ENCODE data around the gene BBX.

The BBX gene

GRCh38 chr3:107599772-107600145 is 77.0 kb downstream of the BBX start:
- no peak for DNase-seq (ENCODE audit: low read depth in 2 of 2)

DNA sequence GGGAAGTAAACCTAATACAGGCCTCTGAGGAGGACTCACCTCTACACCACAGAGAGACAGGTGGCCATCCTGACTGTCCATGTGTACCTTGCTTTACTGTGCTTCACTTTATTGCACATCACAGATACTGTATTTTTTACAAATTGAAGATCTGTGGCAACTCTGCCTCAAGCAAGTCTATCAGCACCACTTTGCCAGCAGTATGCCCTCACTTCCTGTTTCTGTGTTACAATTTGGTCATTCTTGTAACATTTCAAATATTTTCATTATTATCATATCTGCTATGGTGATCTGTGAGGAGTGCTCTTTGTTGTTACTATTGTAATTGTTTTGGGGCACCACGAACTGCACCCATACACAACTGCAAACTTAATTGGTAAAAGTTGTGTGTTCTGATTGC is 78.0 kb downstream of the BBX start:
- no peak for DNase-seq (ENCODE audit: low read depth in 2 of 2)

DNA sequence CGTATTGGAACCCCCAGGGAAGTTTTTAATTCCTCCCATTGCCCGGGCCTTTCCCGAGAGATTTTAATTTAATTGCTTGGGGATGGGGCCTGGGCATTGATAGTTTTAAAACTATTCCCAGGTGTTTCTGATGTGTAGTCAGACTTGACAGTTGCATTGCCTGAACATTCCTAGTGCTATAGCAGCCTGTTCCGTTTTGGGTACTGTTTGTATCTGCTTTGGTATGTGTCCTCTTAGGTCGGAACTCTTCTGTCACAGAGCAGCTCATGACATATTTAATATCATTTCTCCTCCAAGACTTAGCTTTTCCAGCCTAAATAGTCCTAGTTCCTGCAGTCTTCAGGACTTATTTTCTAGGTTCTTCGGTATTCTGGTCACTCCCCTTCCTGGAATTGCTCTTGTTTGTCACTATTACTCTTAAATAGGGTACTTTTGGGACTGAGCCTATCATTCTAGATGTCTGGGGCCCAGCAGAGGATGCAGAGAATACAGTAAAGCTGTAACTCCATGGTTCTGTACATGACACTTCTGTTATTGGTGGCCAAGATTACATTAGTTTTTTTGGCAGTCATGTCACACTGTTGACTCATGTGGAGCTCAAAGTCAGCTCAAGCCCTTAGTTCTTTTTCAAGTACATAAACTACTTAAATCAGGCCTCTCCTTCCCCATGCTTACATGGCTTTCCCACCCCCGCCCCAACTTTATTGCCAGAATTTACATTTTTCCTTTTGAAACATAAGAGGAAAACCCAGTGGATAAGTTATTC is 81.5 kb downstream of the BBX start:
- DNase-seq (ENCODE audit: low read depth in 2 of 2) = no peak

- DNase-seq (ENCODE audit: low read depth in 2 of 2) = no peak
Observed at GRCh38 chr3:107611775-107612469, 89.2 kb downstream of the BBX start.

GRCh38 chr3:107612664-107613084 is 89.9 kb downstream of the BBX start:
- DNase-seq (ENCODE audit: low read depth in 2 of 2) = no peak

- DNase-seq (ENCODE audit: low read depth in 2 of 2) = no peak
Observed at GRCh38 chr3:107619549-107619948, 96.8 kb downstream of the BBX start.

DNA sequence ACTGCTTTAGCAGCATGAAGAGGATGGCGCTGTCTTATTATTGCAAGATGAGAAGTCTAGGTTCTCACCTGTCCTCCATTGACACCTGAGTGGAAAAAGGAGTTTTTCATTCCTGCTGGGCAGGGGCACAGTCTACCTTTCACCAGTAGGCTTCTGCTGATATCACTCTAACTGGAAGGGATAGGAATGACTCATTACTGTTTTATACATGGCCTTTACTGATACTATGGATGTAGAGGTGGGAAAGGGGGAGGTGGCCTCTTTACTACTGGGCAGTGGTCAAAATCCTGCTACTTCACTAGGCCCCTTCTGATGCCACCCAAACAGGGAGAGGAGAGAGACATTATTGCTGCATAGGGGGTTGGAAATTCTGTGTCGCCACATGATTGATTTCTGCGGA is 97.8 kb downstream of the BBX start:
- no peak for DNase-seq (ENCODE audit: low read depth in 2 of 2)

DNA sequence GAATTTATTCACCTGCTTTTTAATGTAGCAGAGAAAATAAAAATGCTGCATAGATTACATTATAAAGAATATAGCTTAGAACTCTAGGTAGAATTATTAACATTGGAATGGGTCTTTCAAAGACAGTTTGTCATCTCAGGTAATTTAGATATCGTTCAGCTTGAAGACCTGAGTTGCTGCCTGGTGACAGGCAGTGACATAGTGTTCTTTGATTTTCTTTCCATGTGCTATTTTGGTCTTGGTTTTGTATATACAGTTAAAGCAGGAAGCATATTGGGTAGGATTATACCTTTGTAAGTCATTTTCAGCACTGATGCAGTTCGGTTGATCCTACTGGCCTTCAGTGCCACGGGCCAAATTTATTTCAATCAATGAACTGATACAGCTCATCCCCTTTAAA is 98.7 kb downstream of the BBX start:
- no peak for DNase-seq (ENCODE audit: low read depth in 2 of 2)

- no peak for DNase-seq (ENCODE audit: low read depth in 2 of 2)
Observed at GRCh38 chr3:107627962-107628542, 105.3 kb downstream of the BBX start.

GRCh38 chr3:107629566-107629965 is 106.8 kb downstream of the BBX start:
- no peak for DNase-seq (ENCODE audit: low read depth in 2 of 2)

DNA sequence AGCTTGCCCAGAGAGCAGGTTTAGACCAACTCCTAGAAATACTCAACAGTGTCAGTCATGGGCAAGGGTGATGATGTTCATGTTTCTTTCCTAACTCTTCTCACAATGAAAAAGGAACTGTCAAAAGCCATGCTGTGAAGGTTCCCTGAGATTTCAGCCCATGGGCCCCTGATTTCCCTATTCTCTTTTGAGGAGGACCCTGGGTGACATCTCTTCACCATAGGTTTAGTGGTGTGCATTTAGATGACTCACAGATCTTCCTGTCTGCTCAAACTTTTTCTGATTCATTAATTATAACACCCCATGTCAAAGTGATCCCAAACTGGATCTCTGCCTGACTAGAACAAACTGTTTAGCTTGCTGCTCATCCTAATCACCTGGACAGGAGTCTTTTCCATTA is 108.0 kb downstream of the BBX start:
- no peak for DNase-seq (ENCODE audit: low read depth in 2 of 2)

DNA sequence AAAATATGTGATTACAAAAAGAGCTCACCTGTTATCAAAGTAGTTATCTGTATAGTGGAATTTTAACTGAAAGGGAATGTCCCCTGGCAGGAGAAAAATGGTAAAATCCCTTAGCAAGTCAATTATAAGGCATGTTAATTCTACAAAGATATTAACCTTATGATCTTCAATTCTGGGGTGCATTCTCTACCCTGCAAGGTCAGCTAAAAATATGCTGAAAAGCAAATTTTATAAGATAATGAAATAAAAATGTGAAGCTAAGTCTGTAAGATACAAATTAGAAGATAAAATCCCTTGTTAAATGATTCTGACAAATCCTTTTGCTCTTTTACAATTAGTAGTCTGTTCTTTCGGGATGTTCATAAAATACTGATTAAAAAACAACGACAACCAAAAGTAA is 109.8 kb downstream of the BBX start:
- no peak for DNase-seq (ENCODE audit: low read depth in 2 of 2)

GRCh38 chr3:107633327-107634098 is 110.8 kb downstream of the BBX start:
- DNase-seq (ENCODE audit: low read depth in 2 of 2) = no peak

- DNase-seq (ENCODE audit: low read depth in 2 of 2) = no peak
Observed at GRCh38 chr3:107634099-107634489, 111.3 kb downstream of the BBX start.

GRCh38 chr3:107637416-107638183 is 114.8 kb downstream of the BBX start:
- DNase-seq (ENCODE audit: low read depth in 2 of 2) = no peak

- DNase-seq (ENCODE audit: low read depth in 2 of 2) = no peak
Observed at GRCh38 chr3:107641572-107642307, 119.0 kb downstream of the BBX start.

DNA sequence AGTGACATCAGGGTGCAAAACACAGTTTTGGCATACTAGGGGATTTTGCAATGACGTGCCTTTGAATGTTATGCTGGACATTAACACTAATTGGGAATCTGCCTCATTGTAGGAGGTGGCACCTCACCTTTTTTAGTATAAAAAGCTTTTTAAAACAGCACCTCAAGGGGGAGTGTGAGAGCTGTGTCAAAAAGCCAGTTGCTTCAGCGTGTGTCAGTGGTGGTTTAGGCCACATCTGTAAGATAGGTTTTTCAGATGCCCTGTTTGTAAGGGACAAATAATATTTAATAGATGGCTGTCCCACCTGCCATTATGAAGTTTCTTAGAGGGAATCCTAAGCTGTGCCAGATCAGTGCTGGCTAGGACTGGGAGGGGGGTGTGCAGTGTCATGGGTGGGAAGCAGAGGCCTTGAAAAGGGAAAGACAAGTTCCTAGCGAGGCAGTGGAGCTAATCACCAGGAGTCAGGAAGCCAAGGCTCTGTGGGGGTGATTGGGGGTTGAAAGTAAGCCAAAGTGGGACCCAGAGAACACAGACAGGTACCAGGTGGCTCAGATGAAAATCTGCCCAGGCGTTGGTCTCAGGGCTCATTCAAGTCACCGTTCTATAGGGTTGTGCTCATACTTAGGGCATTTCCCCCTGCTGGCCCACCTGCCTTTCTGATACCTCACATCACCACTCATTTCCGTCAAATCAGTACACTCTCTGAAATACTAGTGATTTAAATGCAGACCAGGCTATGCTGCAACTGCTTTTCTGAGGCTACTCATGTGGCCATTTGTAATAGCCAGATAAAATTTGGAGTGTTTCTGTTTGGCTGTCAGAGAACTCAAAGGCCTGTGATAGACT is 120.5 kb downstream of the BBX start:
- no peak for DNase-seq (ENCODE audit: low read depth in 2 of 2)

DNA sequence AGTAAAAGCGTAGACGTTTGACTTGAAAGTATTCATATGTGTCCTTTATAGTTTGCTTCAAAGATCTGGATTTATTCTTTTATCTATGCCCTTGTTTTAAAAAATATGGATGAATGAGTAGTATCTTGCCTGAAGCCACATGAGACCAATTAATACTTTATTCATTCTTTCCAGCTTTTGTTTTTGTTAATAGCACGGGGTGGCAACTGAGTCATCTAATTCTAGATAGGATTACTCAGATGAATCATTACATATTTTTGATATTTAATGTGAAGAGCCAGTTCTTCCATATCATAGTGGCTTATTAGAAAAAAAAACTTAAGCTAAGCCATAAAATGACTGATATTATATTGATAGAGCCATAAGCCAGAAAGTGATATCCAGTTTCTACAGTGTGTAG is 121.9 kb downstream of the BBX start:
- DNase-seq (ENCODE audit: low read depth in 2 of 2) = no peak

DNA sequence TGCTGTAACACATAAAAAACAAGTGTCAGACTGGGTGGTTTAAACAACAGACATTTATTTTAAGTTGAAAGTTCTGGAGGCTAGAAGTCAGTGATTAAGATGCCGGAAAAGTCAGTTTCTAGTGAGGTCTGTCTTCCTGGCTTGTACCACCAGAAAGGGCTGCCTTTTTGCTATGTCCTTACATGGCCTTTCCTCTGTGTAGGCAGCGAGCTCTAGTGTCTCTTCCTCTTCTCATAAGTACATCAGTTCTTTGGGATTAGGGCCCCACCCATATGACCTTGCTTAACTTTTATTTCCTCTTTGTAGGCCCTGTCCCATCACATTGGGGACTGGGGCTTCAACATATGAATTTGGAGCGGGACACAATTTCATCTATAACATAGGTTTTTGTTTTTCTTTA is 128.0 kb downstream of the BBX start:
- DNase-seq (ENCODE audit: low read depth in 2 of 2) = no peak

DNA sequence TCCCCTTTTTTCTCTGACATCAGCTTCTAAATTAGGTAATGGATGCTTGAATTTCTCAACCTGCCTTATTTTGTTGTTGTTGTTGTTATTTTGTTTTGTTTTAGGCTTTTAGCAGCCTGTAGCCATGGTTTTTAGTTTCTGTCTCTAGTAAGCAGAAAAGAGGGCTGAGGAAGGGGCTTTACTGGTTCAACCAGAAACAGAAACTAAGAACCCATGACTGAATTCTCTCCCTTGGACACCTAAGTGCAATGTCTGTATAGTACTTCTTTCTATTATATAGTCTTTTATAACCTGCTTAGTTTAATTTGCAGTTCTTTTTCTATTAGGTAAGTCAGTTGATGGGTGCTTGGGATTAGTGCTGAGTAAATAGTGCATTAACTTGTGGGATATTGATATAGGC is 129.0 kb downstream of the BBX start:
- DNase-seq (ENCODE audit: low read depth in 2 of 2) = no peak
